T-cell (primary cell): Measurements from ENCODE around the gene RNF111. TPM values are rescaled to one million over a fixed set of nuclear protein-coding genes. Genes with fewer than 3 reads are reported as not detected.

Experiments
- ATAC-seq, 4 experiments: fragments of 200-7000 bp in 3 of 4; fragments of 150-1000 bp in 1 of 4; cut with Tn5 transposase; replicated peaks in 1 of 4; 1 replicate in 3 of 4; 2 replicates in 1 of 4; pipeline ENCODE4 v1.10.0; 2021; ENCODE audit warnings: moderate library complexity in 3 of 4, mild to moderate bottlenecking in 2 of 4, moderate number of reproducible peaks in 1 of 4
- CTCF ChIA-PET, 2 donors: fragments of 300-600 bp; sonication (Branson Sonifier 250); formaldehyde crosslinking; loops; one replicate each; lab custom pipeline; 2022; ENCODE audit warnings: antibody characterized with exemption in 2 of 2; lab: Charles Lee
- POLR2A ChIA-PET, 2 donors: fragments of 300-600 bp; sonication (Branson Sonifier 250); formaldehyde crosslinking; loops; one replicate each; lab custom pipeline; 2022; ENCODE audit warnings: antibody characterized with exemption in 2 of 2; lab: Charles Lee
- DNase-seq, 35 experiments: peaks; one replicate each; pipeline versions ENCODE4 v3.0.0 to v3.0.0-alpha.2; 2013 to 2023
- H3K27ac ChIP-seq: one replicate; pipeline ENCODE4 v1.5.1; 2013; ENCODE audit warnings: low read length
- H3K27me3 ChIP-seq, 2 experiments: replicated peaks in 1 of 2; 1 replicate in 1 of 2; 2 replicates in 1 of 2; pipeline versions ENCODE4 v1.6.1 to v1.7.0; 2013; ENCODE audit warnings: low read length in 1 of 2, mixed read lengths in 1 of 2; ENCODE audit not compliant: control insufficient read depth in 2 of 2, insufficient read depth in 2 of 2; ENCODE audit errors: extremely low read depth in 1 of 2
- H3K36me3 ChIP-seq, 2 donors: 1 replicate in 1 of 2; 2 replicates in 1 of 2; pipeline versions ENCODE4 v1.6.1 to v1.7.0; 2013; ENCODE audit warnings: low read length in 1 of 2; ENCODE audit not compliant: control insufficient read depth in 2 of 2, insufficient read depth in 1 of 2; ENCODE audit errors: extremely low read depth in 1 of 2
- H3K4me1 ChIP-seq, 2 experiments: 1 replicate in 1 of 2; 2 replicates in 1 of 2; pipeline versions ENCODE4 v1.6.1 to v1.7.0; 2013; ENCODE audit warnings: low read length in 2 of 2, mixed read lengths in 1 of 2; ENCODE audit not compliant: insufficient read depth in 2 of 2, control insufficient read depth in 1 of 2; ENCODE audit errors: extremely low read depth in 1 of 2
- H3K4me3 ChIP-seq, 2 donors: 1 replicate in 1 of 2; 2 replicates in 1 of 2; pipeline versions ENCODE4 v1.5.1 to v1.7.0; 2013; ENCODE audit warnings: mild to moderate bottlenecking in 2 of 2, low read length in 1 of 2, moderate library complexity in 1 of 2; ENCODE audit not compliant: control insufficient read depth in 1 of 2; ENCODE audit errors: extremely low read depth in 1 of 2
- H3K9me3 ChIP-seq: 2 replicates; pipeline ENCODE4 v1.7.0; 2013
- H3K27ac Mint-ChIP-seq, 2 donors: one replicate each; pipeline ENCODE4 v1.8.0; 2020 to 2021; ENCODE audit warnings: mild to moderate bottlenecking in 2 of 2, mixed read lengths in 2 of 2
- H3K27me3 Mint-ChIP-seq, 2 donors: one replicate each; pipeline ENCODE4 v1.8.0; 2021 to 2022; ENCODE audit warnings: mixed read lengths in 2 of 2
- H3K36me3 Mint-ChIP-seq: one replicate; pipeline ENCODE4 v1.8.0; 2021; ENCODE audit warnings: mixed read lengths
- H3K4me1 Mint-ChIP-seq, 3 donors: one replicate each; pipeline ENCODE4 v1.8.0; 2020 to 2022; ENCODE audit warnings: mixed read lengths in 3 of 3, mild to moderate bottlenecking in 1 of 3
- H3K4me3 Mint-ChIP-seq, 3 donors: one replicate each; pipeline ENCODE4 v1.8.0; 2020 to 2022; ENCODE audit warnings: mild to moderate bottlenecking in 3 of 3, mixed read lengths in 3 of 3, moderate library complexity in 3 of 3
- H3K9me3 Mint-ChIP-seq, 3 donors: one replicate each; pipeline ENCODE4 v1.8.0; 2020 to 2022; ENCODE audit warnings: mixed read lengths in 3 of 3
- WGBS: methylation state at CpG from one replicate; pipeline ENCODE4 v1.1.5; 2013; ENCODE audit warnings: missing lambda C conversion rate; ENCODE audit not compliant: insufficient coverage; 5-methylcytosine and 5-hydroxymethylcytosine counted together
- total RNA-seq, 35 experiments: library from RNA in 6 of 35; stranded (reverse) in 6 of 35; fragments of 120-200 nt in 1 of 35; gene quantifications; one replicate each; pipeline versions ENCODE4 v1.2.1 to v1.2.4 and lab custom pipeline; 2013 to 2026

Gene RNF111
- total RNA-seq, 5 donors from 2014 or later (not counting 1 experiment from before 2014, with no cell fraction given) = 45.8 to 57.3 (median 54.3) TPM

GRCh38 chr15:59002418-59002859 lies 15.0 kb downstream of the RNF111 start:
- Mint-ChIP-seq H3K9me3 (no peaks in the 10 kb centered on the region), H3K36me3 (peaks cover 36% of the 10 kb centered on the region), H3K4me3 (no peak overlapping the region), H3K27ac (peak overlapping the region in 1 of 2 donors; percentile 39), H3K4me1 (peaks cover 62 to 63% (median 62%) of the 10 kb centered on the region in 3 donors), H3K27me3 (no peaks in the 10 kb centered on the region)
- Histone ChIP-seq H3K4me1 (peaks cover 0 to 5% of the 10 kb centered on the region in 2 experiments), H3K27me3 (no peaks in the 10 kb centered on the region), H3K4me3 (no peak overlapping the region), H3K36me3 (peaks cover 6 to 11% of the 10 kb centered on the region in 2 donors), H3K9me3 (no peaks in the 10 kb centered on the region), H3K27ac (no peak overlapping the region)
- ATAC-seq (no peak), DNase-seq (no peak)
- WGBS = no CpG with 5 or more reads among the region's 2 CpGs
- ChIA-PET CTCF (interaction anchor here in 1 of 2 donors (1.0 kb wide), 1 partner anchor 23 kb away, joined by 4 read pairs; no protein-coding TSS in a partner anchor), POLR2A (interaction anchor here (0.5 to 1.0 kb wide), 4 partner anchors 13 to 42 kb away, joined by 4 read pairs; no protein-coding TSS in a partner anchor)

GRCh38 chr15:59005579-59005978 lies 18.1 kb downstream of the RNF111 start:
- H3K4me1 Mint-ChIP-seq = peaks cover 53 to 63% (median 54%) of the 10 kb centered on the region in 3 donors
- H3K4me3 Mint-ChIP-seq = no peak overlapping the region
- POLR2A ChIA-PET = no interaction called here
- H3K4me3 ChIP-seq = no peak overlapping the region
- WGBS = no CpG with 5 or more reads among the region's 5 CpGs
- no peaks in the 10 kb centered on the region for H3K27me3 ChIP-seq
- ATAC-seq (no peak), DNase-seq (no peak)
- H3K36me3 ChIP-seq = peaks cover 3 to 11% of the 10 kb centered on the region in 2 donors
- no peak overlapping the region for H3K27ac ChIP-seq
- CTCF ChIA-PET = no interaction called here
- no peaks in the 10 kb centered on the region for H3K9me3 Mint-ChIP-seq
- H3K27ac Mint-ChIP-seq = peak overlapping the region in 1 of 2 donors; percentile 2
- H3K27me3 Mint-ChIP-seq = no peaks in the 10 kb centered on the region
- H3K4me1 ChIP-seq = no peaks in the 10 kb centered on the region
- peaks cover 47% of the 10 kb centered on the region for H3K36me3 Mint-ChIP-seq
- H3K9me3 ChIP-seq = no peaks in the 10 kb centered on the region

- Histone ChIP-seq H3K4me3 (no peak overlapping the region), H3K4me1 (no peaks in the 10 kb centered on the region), H3K9me3 (no peaks in the 10 kb centered on the region), H3K27me3 (no peaks in the 10 kb centered on the region), H3K36me3 (peaks cover under 1 to 11% of the 10 kb centered on the region in 2 donors), H3K27ac (no peak overlapping the region)
- peaks cover 44 to 59% (median 51%) of the 10 kb centered on the region in 3 donors for H3K4me1 Mint-ChIP-seq
- no peak overlapping the region for H3K4me3 Mint-ChIP-seq
- CTCF ChIA-PET = no interaction called here
- H3K27me3 Mint-ChIP-seq = no peaks in the 10 kb centered on the region
- DNase-seq (no peak), ATAC-seq (no peak)
- H3K9me3 Mint-ChIP-seq = no peaks in the 10 kb centered on the region
- POLR2A ChIA-PET = interaction anchor here in 1 of 2 donors (0.7 kb wide), 1 partner anchor 1549 kb away, joined by 3 read pairs; no protein-coding TSS in a partner anchor
- WGBS = 89% methylated on average over 4 of the region's 6 CpGs
- H3K27ac Mint-ChIP-seq = no peak overlapping the region
- H3K36me3 Mint-ChIP-seq = peaks cover 46% of the 10 kb centered on the region
Observed at GRCh38 chr15:59008086-59008485, 20.6 kb downstream of the RNF111 start.

- H3K4me1 Mint-ChIP-seq = peaks cover 45 to 48% (median 46%) of the 10 kb centered on the region in 3 donors
- H3K9me3 Mint-ChIP-seq = no peaks in the 10 kb centered on the region
- H3K36me3 Mint-ChIP-seq = peaks cover 33% of the 10 kb centered on the region
- WGBS = no CpG with 5 or more reads among the region's 3 CpGs
- no peaks in the 10 kb centered on the region for H3K9me3 ChIP-seq
- no peak overlapping the region for H3K4me3 Mint-ChIP-seq
- peak overlapping the region in 1 of 2 donors; percentile 13 for H3K27ac Mint-ChIP-seq
- DNase-seq (no peak), ATAC-seq (no peak)
- H3K36me3 ChIP-seq = peaks cover 0 to 3% of the 10 kb centered on the region in 2 donors
- no peak overlapping the region for H3K27ac ChIP-seq
- no peaks in the 10 kb centered on the region for H3K27me3 Mint-ChIP-seq
- no peaks in the 10 kb centered on the region for H3K27me3 ChIP-seq
- no peak overlapping the region for H3K4me3 ChIP-seq
- peaks cover 0 to 4% of the 10 kb centered on the region in 2 experiments for H3K4me1 ChIP-seq
- ChIA-PET POLR2A (interaction anchor here in 1 of 2 donors (0.6 kb wide), 1 partner anchor 84 kb away, joined by 3 read pairs; no protein-coding TSS in a partner anchor), CTCF (no interaction called here)
Observed at GRCh38 chr15:59011262-59011952, 23.9 kb downstream of the RNF111 start.

GRCh38 chr15:59013246-59013873 lies 25.9 kb downstream of the RNF111 start:
- ChIA-PET POLR2A (no interaction called here), CTCF (no interaction called here)
- no peak overlapping the region for H3K4me3 ChIP-seq
- no peaks in the 10 kb centered on the region for H3K36me3 ChIP-seq
- no peak for DNase-seq
- H3K36me3 Mint-ChIP-seq = peaks cover 30% of the 10 kb centered on the region
- 100% methylated on average over 1 of the region's 3 CpGs for whole genome bisulfite sequencing
- no peak overlapping the region for H3K27ac ChIP-seq
- H3K4me1 Mint-ChIP-seq = peaks cover 41 to 48% (median 42%) of the 10 kb centered on the region in 3 donors
- no peaks in the 10 kb centered on the region for H3K27me3 ChIP-seq
- H3K4me1 ChIP-seq = peaks cover 0 to 4% of the 10 kb centered on the region in 2 experiments
- H3K9me3 Mint-ChIP-seq = no peaks in the 10 kb centered on the region
- no peak overlapping the region for H3K27ac Mint-ChIP-seq
- H3K27me3 Mint-ChIP-seq = no peaks in the 10 kb centered on the region
- ATAC-seq = no peak
- H3K4me3 Mint-ChIP-seq = no peak overlapping the region
- H3K9me3 ChIP-seq = no peaks in the 10 kb centered on the region

- no CpG with 5 or more reads among the region's 1 CpG for WGBS
- H3K4me1 ChIP-seq = peaks cover 0 to 4% of the 10 kb centered on the region in 2 experiments
- H3K36me3 ChIP-seq = no peaks in the 10 kb centered on the region
- no peak overlapping the region for H3K4me3 ChIP-seq
- H3K27me3 Mint-ChIP-seq = no peaks in the 10 kb centered on the region
- DNase-seq (no peak), ATAC-seq (no peak)
- peaks cover 26% of the 10 kb centered on the region for H3K36me3 Mint-ChIP-seq
- no peak overlapping the region for H3K27ac Mint-ChIP-seq
- H3K9me3 Mint-ChIP-seq = no peaks in the 10 kb centered on the region
- H3K27me3 ChIP-seq = no peaks in the 10 kb centered on the region
- POLR2A ChIA-PET = interaction anchor here in 1 of 2 donors (0.7 kb wide), 1 partner anchor 32 kb away, joined by 9 read pairs; no protein-coding TSS in a partner anchor
- H3K4me1 Mint-ChIP-seq = peaks cover 38 to 45% (median 39%) of the 10 kb centered on the region in 3 donors
- no peak overlapping the region for H3K4me3 Mint-ChIP-seq
- CTCF ChIA-PET = interaction anchor here in 1 of 2 donors (0.7 kb wide), 1 partner anchor 659 kb away, joined by 6 read pairs; no protein-coding TSS in a partner anchor
- H3K9me3 ChIP-seq = no peaks in the 10 kb centered on the region
- H3K27ac ChIP-seq = no peak overlapping the region
Observed at GRCh38 chr15:59014068-59014467, 26.6 kb downstream of the RNF111 start.
